ENCODE data around the gene SEL1L3. TPM values are rescaled to one million over a fixed set of nuclear protein-coding genes. Genes with fewer than 3 reads are reported as not detected.

The SEL1L3 gene
- total RNA-seq, 1 experiment from 2014 or later, result 28.1 TPM

- no peak for TF ChIP-seq CTCF (IDR thresholded peaks at IDR 0.05; ENCODE audit: unreplicated experiment)
- no peaks in the 10 kb centered on the region for H3K36me3 Mint-ChIP-seq (ENCODE audit: insufficient read depth, unreplicated experiment)
- H3K4me3 Mint-ChIP-seq (ENCODE audit: unreplicated experiment), result peak overlapping the region; percentile 32
- peak overlapping the region; percentile 91 for H3K27ac Mint-ChIP-seq (ENCODE audit: low read depth, unreplicated experiment)
- ChIA-PET CTCF (interaction anchor here (0.6 to 1.5 kb wide), 4 partner anchors 40 to 425 kb away, joined by 3 to 12 read pairs (median 4); no protein-coding TSS in a partner anchor), POLR2A (interaction anchor here (1.0 to 3.1 kb wide), 5 partner anchors 11 to 262 kb away, joined by 4 to 29 read pairs (median 5); partner anchors contain the start of gene SMIM20)
- peaks cover 20% of the 10 kb centered on the region for H3K4me1 Mint-ChIP-seq (ENCODE audit: insufficient read depth, unreplicated experiment)
- BruUV-seq (replicated peaks), result no TSS peak
- DNase-seq (ENCODE audit: unreplicated experiment), result peak; percentile 96
- H3K9me3 Mint-ChIP-seq (ENCODE audit: unreplicated experiment), result no peaks in the 10 kb centered on the region
- H3K27me3 Mint-ChIP-seq (ENCODE audit: insufficient read depth, unreplicated experiment), result no peaks in the 10 kb centered on the region
- intact Hi-C loops (cut with micrococcal nuclease), result loop anchor here (5.0 kb wide), 1 partner anchor 42 kb away; no protein-coding TSS in a partner anchor
These were observed 2.8 kb upstream of the SEL1L3 start for GRCh38 chr4:25865586-25865985.

GRCh38 chr4:25863831-25864418, 1.1 kb upstream of the SEL1L3 start:
- no peak for TF ChIP-seq CTCF (IDR thresholded peaks at IDR 0.05; ENCODE audit: unreplicated experiment)
- Mint-ChIP-seq H3K9me3 (ENCODE audit: unreplicated experiment) (no peaks in the 10 kb centered on the region), H3K36me3 (ENCODE audit: insufficient read depth, unreplicated experiment) (no peaks in the 10 kb centered on the region), H3K4me3 (ENCODE audit: unreplicated experiment) (peak overlapping the region; percentile 64), H3K4me1 (ENCODE audit: insufficient read depth, unreplicated experiment) (peaks cover 24% of the 10 kb centered on the region), H3K27ac (ENCODE audit: low read depth, unreplicated experiment) (no peak overlapping the region), H3K27me3 (ENCODE audit: insufficient read depth, unreplicated experiment) (no peaks in the 10 kb centered on the region)
- intact Hi-C loops (cut with micrococcal nuclease), result no loop called here
- BruUV-seq (replicated peaks), result no TSS peak
- CTCF ChIA-PET, result interaction anchor here (0.6 to 1.3 kb wide), 3 partner anchors 40 to 46 kb away, joined by 3 to 4 read pairs (median 3); no protein-coding TSS in a partner anchor
- POLR2A ChIA-PET, result interaction anchor here (3.1 kb wide), 1 partner anchor 50 kb away, joined by 29 read pairs; the partner anchor contains the start of gene SMIM20
- DNase-seq (ENCODE audit: unreplicated experiment), result no peak

GRCh38 chr4:25863347-25863784, 578 bp upstream of the SEL1L3 start:
- Mint-ChIP-seq H3K4me1 (ENCODE audit: insufficient read depth, unreplicated experiment) (peaks cover 24% of the 10 kb centered on the region), H3K27me3 (ENCODE audit: insufficient read depth, unreplicated experiment) (no peaks in the 10 kb centered on the region), H3K9me3 (ENCODE audit: unreplicated experiment) (no peaks in the 10 kb centered on the region), H3K36me3 (ENCODE audit: insufficient read depth, unreplicated experiment) (no peaks in the 10 kb centered on the region), H3K4me3 (ENCODE audit: unreplicated experiment) (peak overlapping the region; percentile 64), H3K27ac (ENCODE audit: low read depth, unreplicated experiment) (no peak overlapping the region)
- CTCF ChIA-PET, result interaction anchor here (1.1 kb wide), 1 partner anchor 47 kb away, joined by 3 read pairs; no protein-coding TSS in a partner anchor
- POLR2A ChIA-PET, result no interaction called here
- no peak for TF ChIP-seq CTCF (IDR thresholded peaks at IDR 0.05; ENCODE audit: unreplicated experiment)
- DNase-seq (ENCODE audit: unreplicated experiment), result no peak
- intact Hi-C loops (cut with micrococcal nuclease), result no loop called here
- no TSS peak for BruUV-seq (replicated peaks)

GRCh38 chr4:25861951-25862410, 807 bp downstream of the SEL1L3 start:
- BruUV-seq (replicated peaks), result no TSS peak
- ChIA-PET CTCF (interaction anchor here (0.7 kb wide), 1 partner anchor 975 kb away, joined by 3 read pairs; no protein-coding TSS in a partner anchor), POLR2A (interaction anchor here (0.6 to 1.9 kb wide), 6 partner anchors 8 to 161 kb away, joined by 3 to 20 read pairs (median 3); partner anchors contain the start of gene SMIM20)
- Mint-ChIP-seq H3K36me3 (ENCODE audit: insufficient read depth, unreplicated experiment) (no peaks in the 10 kb centered on the region), H3K27ac (ENCODE audit: low read depth, unreplicated experiment) (peak overlapping the region; percentile 91), H3K9me3 (ENCODE audit: unreplicated experiment) (no peaks in the 10 kb centered on the region), H3K4me1 (ENCODE audit: insufficient read depth, unreplicated experiment) (peaks cover 24% of the 10 kb centered on the region), H3K27me3 (ENCODE audit: insufficient read depth, unreplicated experiment) (no peaks in the 10 kb centered on the region), H3K4me3 (ENCODE audit: unreplicated experiment) (peak overlapping the region; percentile 96)
- no peak for TF ChIP-seq CTCF (IDR thresholded peaks at IDR 0.05; ENCODE audit: unreplicated experiment)
- DNase-seq (ENCODE audit: unreplicated experiment), result peak; percentile 57
- intact Hi-C loops (cut with micrococcal nuclease), result no loop called here
